Posterior vena cava (tissue), 2 donors: ENCODE data around the gene PPCS. TPM values are rescaled to one million over a fixed set of nuclear protein-coding genes. Genes with fewer than 3 reads are reported as not detected.
A peak's percentile ranks its signal among the peaks of the same experiment; 100 is the strongest.

Experiments used
- DNase-seq: peaks from one replicate; pipeline ENCODE4 v3.0.0-alpha.2; 2020; ENCODE audit warnings: low spot score
- intact Hi-C, 2 donors: fragments of 100-400 bp; cut with DNase I; formaldehyde crosslinking; loops; one replicate each; pipeline versions ENCODE4 v1.14.1 to v1.14.2; 2022 to 2023
- long read RNA-seq, 2 donors: library from polyadenylated mRNA; unstranded; transcript quantifications; one replicate each; pipeline ENCODE4 v2.0.0, GENCODE V29; 2020 to 2021
- total RNA-seq, 2 donors: library from RNA; stranded (reverse); fragmentation: NEBNext Ultra II Directional; extraction: Animal tissue kit (Norgen Biotek cat#: 25700); gene quantifications; one replicate each; pipeline ENCODE4 v1.2.1, GENCODE V29; 2021
- donor health status: DM: yes; HTN: yes; CAD: no.
- donor health status: DM: yes; HTN: yes; CAD: no.

PPCS gene
- 10 to 100 TPM; 47.0 to 55.9 TPM for total RNA-seq
- long read RNA-seq, donor 1, transcript PPCS-201 (3 exons, 984 nt), result minor isoform, 6 of 15 reads
- long read RNA-seq, donor 1, transcript PPCS-203 (3 exons, 1,431 nt), result major isoform, 8 of 15 reads
- long read RNA-seq, donor 1, partial matches to known transcripts, result 0 of 15 reads
- long read RNA-seq, donor 1, other reads (novel, unspliced or antisense), result 1 of 15 reads
- long read RNA-seq, donor 2, transcript PPCS-201 (3 exons, 984 nt), result minor isoform, 36 of 121 reads
- long read RNA-seq, donor 2, transcript PPCS-203 (3 exons, 1,431 nt), result major isoform, 75 of 121 reads
- long read RNA-seq, donor 2, partial matches to known transcripts, result 0 of 121 reads
- long read RNA-seq, donor 2, other reads (novel, unspliced or antisense), result 9 of 121 reads

- intact Hi-C loops, result no loop called here
- peak; percentile 96 for DNase-seq
Observed at GRCh38 chr1:42456010-42456753, at the start of gene PPCS, which contains the start of gene ZMYND12. Gene PPCS, plus strand, starts transcription at chr1:42456543. Its CDS starts 23 bp downstream, at chr1:42456566. Gene ZMYND12, minus strand, starts transcription at chr1:42456022. Its CDS starts 25 bp downstream, at chr1:42455997.

GRCh38 chr1:42414551-42415496 is 41.5 kb upstream of the PPCS start:
- DNase-seq, result no peak
- intact Hi-C loops, result no loop called here

GRCh38 chr1:42417166-42417565 is 39.2 kb upstream of the PPCS start:
- intact Hi-C loops, result no loop called here
- no peak for DNase-seq

- DNase-seq, result no peak
- intact Hi-C loops, result no loop called here
Observed at GRCh38 chr1:42418516-42418915, 37.8 kb upstream of the PPCS start.

- intact Hi-C loops, result no loop called here
Observed at GRCh38 chr1:42419126-42419821, 37.1 kb upstream of the PPCS start.

GRCh38 chr1:42420121-42420520 is 36.2 kb upstream of the PPCS start:
- intact Hi-C loops, result no loop called here
- no peak for DNase-seq

More at GRCh38 chr1:42419126-42419821, 37.1 kb upstream of the PPCS start:
- no peak for DNase-seq

GRCh38 chr1:42420911-42421585 is 35.3 kb upstream of the PPCS start:
- intact Hi-C loops, result no loop called here

GRCh38 chr1:42422737-42423136 is 33.6 kb upstream of the PPCS start:
- DNase-seq, result no peak
- intact Hi-C loops, result no loop called here

More at GRCh38 chr1:42420911-42421585, 35.3 kb upstream of the PPCS start:
- DNase-seq, result no peak

GRCh38 chr1:42423681-42424080 is 32.7 kb upstream of the PPCS start:
- DNase-seq, result no peak
- intact Hi-C loops, result loop anchor here in 1 of 2 donors (2.0 kb wide), 1 partner anchor 29 kb away; no protein-coding TSS in a partner anchor

GRCh38 chr1:42424201-42424600 is 32.1 kb upstream of the PPCS start:
- DNase-seq, result no peak
- intact Hi-C loops, result loop anchor here in 1 of 2 donors (2.0 kb wide), 1 partner anchor 29 kb away; no protein-coding TSS in a partner anchor

- DNase-seq, result no peak
- intact Hi-C loops, result no loop called here
Observed at GRCh38 chr1:42427240-42427639, 29.1 kb upstream of the PPCS start.

- DNase-seq, result no peak
- intact Hi-C loops, result no loop called here
Observed at GRCh38 chr1:42429603-42430002, 26.7 kb upstream of the PPCS start.

GRCh38 chr1:42430286-42431135 is 25.8 kb upstream of the PPCS start:
- intact Hi-C loops, result no loop called here
- DNase-seq, result no peak

GRCh38 chr1:42431514-42431913 is 24.8 kb upstream of the PPCS start:
- intact Hi-C loops, result no loop called here
- DNase-seq, result no peak

GRCh38 chr1:42432714-42433113 is 23.6 kb upstream of the PPCS start:
- no peak for DNase-seq
- intact Hi-C loops, result no loop called here

- intact Hi-C loops, result no loop called here
- DNase-seq, result no peak
Observed at GRCh38 chr1:42433369-42433768, 23.0 kb upstream of the PPCS start.

GRCh38 chr1:42434340-42434739 is 22.0 kb upstream of the PPCS start:
- no peak for DNase-seq
- intact Hi-C loops, result no loop called here
